ENCODE measurements around the gene CAB39L. TPM values are rescaled to one million over a fixed set of nuclear protein-coding genes. Genes with fewer than 3 reads are reported as not detected.

CAB39L gene
- total RNA-seq, 2 donors from 2014 or later: 5.3 to 8.6 TPM

- peaks cover 2% of the 10 kb centered on the region for H3K4me1 Mint-ChIP-seq
- no peak for TF ChIP-seq CTCF (conservative IDR thresholded peaks at IDR 0.05)
- WGBS, 2 experiments (ENCODE audit: insufficient coverage in 1 of 2, insufficient read length in 1 of 2): 89 to 92% methylated on average over 19 to 25 of the region's 25 CpGs
- Histone ChIP-seq H3K4me3 (ENCODE audit: low read length) (no peak overlapping the region), H3K27ac (ENCODE audit: low read depth, low read length) (no peak overlapping the region), H3K4me1 (ENCODE audit: control insufficient read depth, insufficient read depth, low read length) (no peaks in the 10 kb centered on the region), H3K9ac (ENCODE audit: extremely low read depth, low read length, poor library complexity, severe bottlenecking) (no peak overlapping the region), H3K27me3 (ENCODE audit: control insufficient read depth, insufficient read depth, low read length, poor library complexity, severe bottlenecking) (no peaks in the 10 kb centered on the region), H3K9me3 (ENCODE audit: control insufficient read depth, low read length) (no peaks in the 10 kb centered on the region), H3K36me3 (ENCODE audit: control insufficient read depth, insufficient read depth, low read length) (no peaks in the 10 kb centered on the region)
- no peak overlapping the region for H3K27ac Mint-ChIP-seq
- no peaks in the 10 kb centered on the region for H3K9me3 Mint-ChIP-seq
- no peaks in the 10 kb centered on the region for H3K36me3 Mint-ChIP-seq (ENCODE audit: low read depth)
- H3K4me3 Mint-ChIP-seq: no peak overlapping the region
- no peaks in the 10 kb centered on the region for H3K27me3 Mint-ChIP-seq (ENCODE audit: insufficient read depth)
- DNase-seq: no peak
Measured at GRCh38 chr13:49304763-49305700, 138.8 kb downstream of the CAB39L start.

GRCh38 chr13:49304356-49304755 lies 139.5 kb downstream of the CAB39L start:
- no peak for TF ChIP-seq CTCF (conservative IDR thresholded peaks at IDR 0.05)
- H3K36me3 ChIP-seq (ENCODE audit: control insufficient read depth, insufficient read depth, low read length): no peaks in the 10 kb centered on the region
- H3K27me3 ChIP-seq (ENCODE audit: control insufficient read depth, insufficient read depth, low read length, poor library complexity, severe bottlenecking): no peaks in the 10 kb centered on the region
- Mint-ChIP-seq H3K4me3 (no peak overlapping the region), H3K27ac (no peak overlapping the region), H3K9me3 (no peaks in the 10 kb centered on the region), H3K27me3 (ENCODE audit: insufficient read depth) (no peaks in the 10 kb centered on the region), H3K36me3 (ENCODE audit: low read depth) (no peaks in the 10 kb centered on the region), H3K4me1 (peaks cover 2% of the 10 kb centered on the region)
- WGBS, 2 experiments (ENCODE audit: insufficient coverage in 1 of 2, insufficient read length in 1 of 2): 95 to 100% methylated on average over 7 to 12 of the region's 12 CpGs
- H3K4me1 ChIP-seq (ENCODE audit: control insufficient read depth, insufficient read depth, low read length): no peaks in the 10 kb centered on the region
- no peak overlapping the region for H3K4me3 ChIP-seq (ENCODE audit: low read length)
- no peak overlapping the region for H3K9ac ChIP-seq (ENCODE audit: extremely low read depth, low read length, poor library complexity, severe bottlenecking)
- no peaks in the 10 kb centered on the region for H3K9me3 ChIP-seq (ENCODE audit: control insufficient read depth, low read length)
- no peak for DNase-seq
- no peak overlapping the region for H3K27ac ChIP-seq (ENCODE audit: low read depth, low read length)

GRCh38 chr13:49303533-49304252 lies 140.2 kb downstream of the CAB39L start:
- WGBS, 2 experiments (ENCODE audit: insufficient coverage in 1 of 2, insufficient read length in 1 of 2): 87 to 89% methylated on average over 6 to 11 of the region's 11 CpGs
- no peak for TF ChIP-seq CTCF (conservative IDR thresholded peaks at IDR 0.05)
- Mint-ChIP-seq H3K27me3 (ENCODE audit: insufficient read depth) (no peaks in the 10 kb centered on the region), H3K4me1 (peaks cover 5% of the 10 kb centered on the region), H3K4me3 (no peak overlapping the region), H3K9me3 (no peaks in the 10 kb centered on the region), H3K27ac (no peak overlapping the region), H3K36me3 (ENCODE audit: low read depth) (no peaks in the 10 kb centered on the region)
- H3K4me1 ChIP-seq (ENCODE audit: control insufficient read depth, insufficient read depth, low read length): no peaks in the 10 kb centered on the region
- H3K4me3 ChIP-seq (ENCODE audit: low read length): no peak overlapping the region
- no peaks in the 10 kb centered on the region for H3K9me3 ChIP-seq (ENCODE audit: control insufficient read depth, low read length)
- H3K27me3 ChIP-seq (ENCODE audit: control insufficient read depth, insufficient read depth, low read length, poor library complexity, severe bottlenecking): no peaks in the 10 kb centered on the region
- no peak for DNase-seq
- H3K36me3 ChIP-seq (ENCODE audit: control insufficient read depth, insufficient read depth, low read length): no peaks in the 10 kb centered on the region
- no peak overlapping the region for H3K9ac ChIP-seq (ENCODE audit: extremely low read depth, low read length, poor library complexity, severe bottlenecking)
- no peak overlapping the region for H3K27ac ChIP-seq (ENCODE audit: low read depth, low read length)
